ENCODE data around the gene TMIGD1.

The TMIGD1 gene

GRCh38 chr17:30336369-30337171 is 2.7 kb upstream of the TMIGD1 start:
- H3K9ac ChIP-seq (ENCODE audit: low read length in 5 of 5): no peak overlapping the region
- H3K27me3 ChIP-seq (ENCODE audit: control insufficient read depth in 5 of 5, insufficient read depth in 4 of 5, low read length in 5 of 5): no peaks in the 10 kb centered on the region
- peaks cover 0 to 19% (median 16%) of the 10 kb centered on the region in 5 donors for H3K4me1 ChIP-seq (ENCODE audit: control insufficient read depth in 5 of 5, insufficient read depth in 5 of 5, low read length in 5 of 5)
- no peak overlapping the region for H3K4me3 ChIP-seq (ENCODE audit: low read depth in 1 of 5, low read length in 5 of 5)
- no peak overlapping the region for H3K27ac ChIP-seq (ENCODE audit: low read depth, low read length)
- H3K36me3 ChIP-seq (ENCODE audit: control insufficient read depth in 5 of 5, insufficient read depth in 5 of 5, low read length in 5 of 5): no peaks in the 10 kb centered on the region
- no peaks in the 10 kb centered on the region for H3K9me3 ChIP-seq (ENCODE audit: control insufficient read depth in 5 of 5, low read length in 5 of 5)

GRCh38 chr17:30334421-30334820 is 564 bp upstream of the TMIGD1 start:
- peaks cover 0 to 2% (median 0%) of the 10 kb centered on the region in 5 donors for H3K27me3 ChIP-seq (ENCODE audit: control insufficient read depth in 5 of 5, insufficient read depth in 4 of 5, low read length in 5 of 5)
- H3K27ac ChIP-seq (ENCODE audit: low read depth, low read length): no peak overlapping the region
- no peak overlapping the region for H3K9ac ChIP-seq (ENCODE audit: low read length in 5 of 5)
- no peaks in the 10 kb centered on the region for H3K36me3 ChIP-seq (ENCODE audit: control insufficient read depth in 5 of 5, insufficient read depth in 5 of 5, low read length in 5 of 5)
- H3K4me3 ChIP-seq (ENCODE audit: low read depth in 1 of 5, low read length in 5 of 5): no peak overlapping the region
- H3K9me3 ChIP-seq (ENCODE audit: control insufficient read depth in 5 of 5, low read length in 5 of 5): no peaks in the 10 kb centered on the region
- H3K4me1 ChIP-seq (ENCODE audit: control insufficient read depth in 5 of 5, insufficient read depth in 5 of 5, low read length in 5 of 5): peaks cover 0 to 8% (median 0%) of the 10 kb centered on the region in 5 donors

- Histone ChIP-seq H3K27me3 (ENCODE audit: control insufficient read depth in 5 of 5, insufficient read depth in 4 of 5, low read length in 5 of 5) (peaks cover 0 to 2% (median 0%) of the 10 kb centered on the region in 5 donors), H3K27ac (ENCODE audit: low read depth, low read length) (no peak overlapping the region), H3K4me1 (ENCODE audit: control insufficient read depth in 5 of 5, insufficient read depth in 5 of 5, low read length in 5 of 5) (peaks cover 0 to 8% (median 0%) of the 10 kb centered on the region in 5 donors), H3K36me3 (ENCODE audit: control insufficient read depth in 5 of 5, insufficient read depth in 5 of 5, low read length in 5 of 5) (no peaks in the 10 kb centered on the region), H3K4me3 (ENCODE audit: low read depth in 1 of 5, low read length in 5 of 5) (no peak overlapping the region), H3K9ac (ENCODE audit: low read length in 5 of 5) (no peak overlapping the region), H3K9me3 (ENCODE audit: control insufficient read depth in 5 of 5, low read length in 5 of 5) (no peaks in the 10 kb centered on the region)
Measured at GRCh38 chr17:30332057-30332542, 1.8 kb downstream of the TMIGD1 start.

- Histone ChIP-seq H3K4me1 (ENCODE audit: control insufficient read depth in 5 of 5, insufficient read depth in 5 of 5, low read length in 5 of 5) (peaks cover 0 to 13% (median 0%) of the 10 kb centered on the region in 5 donors), H3K9ac (ENCODE audit: low read length in 5 of 5) (no peak overlapping the region), H3K36me3 (ENCODE audit: control insufficient read depth in 5 of 5, insufficient read depth in 5 of 5, low read length in 5 of 5) (no peaks in the 10 kb centered on the region), H3K9me3 (ENCODE audit: control insufficient read depth in 5 of 5, low read length in 5 of 5) (no peaks in the 10 kb centered on the region), H3K27ac (ENCODE audit: low read depth, low read length) (no peak overlapping the region), H3K4me3 (ENCODE audit: low read depth in 1 of 5, low read length in 5 of 5) (no peak overlapping the region), H3K27me3 (ENCODE audit: control insufficient read depth in 5 of 5, insufficient read depth in 4 of 5, low read length in 5 of 5) (peaks cover 0 to 2% (median 0%) of the 10 kb centered on the region in 5 donors)
Measured at GRCh38 chr17:30326809-30327208, 7.0 kb downstream of the TMIGD1 start.

GRCh38 chr17:30324723-30325122 is 9.1 kb downstream of the TMIGD1 start:
- no peak overlapping the region for H3K4me3 ChIP-seq (ENCODE audit: low read depth in 1 of 5, low read length in 5 of 5)

GRCh38 chr17:30323895-30324319 is 9.9 kb downstream of the TMIGD1 start:
- no peak overlapping the region for H3K4me3 ChIP-seq (ENCODE audit: low read depth in 1 of 5, low read length in 5 of 5)
- H3K4me1 ChIP-seq (ENCODE audit: control insufficient read depth in 5 of 5, insufficient read depth in 5 of 5, low read length in 5 of 5): peaks cover 0 to 13% (median 0%) of the 10 kb centered on the region in 5 donors
- H3K27ac ChIP-seq (ENCODE audit: low read depth, low read length): no peak overlapping the region

More at GRCh38 chr17:30324723-30325122, 9.1 kb downstream of the TMIGD1 start:
- no peaks in the 10 kb centered on the region for H3K9me3 ChIP-seq (ENCODE audit: control insufficient read depth in 5 of 5, low read length in 5 of 5)
- H3K36me3 ChIP-seq (ENCODE audit: control insufficient read depth in 5 of 5, insufficient read depth in 5 of 5, low read length in 5 of 5): no peaks in the 10 kb centered on the region
- H3K27ac ChIP-seq (ENCODE audit: low read depth, low read length): no peak overlapping the region
- H3K9ac ChIP-seq (ENCODE audit: low read length in 5 of 5): no peak overlapping the region
- H3K27me3 ChIP-seq (ENCODE audit: control insufficient read depth in 5 of 5, insufficient read depth in 4 of 5, low read length in 5 of 5): no peaks in the 10 kb centered on the region
- peaks cover 0 to 13% (median 0%) of the 10 kb centered on the region in 5 donors for H3K4me1 ChIP-seq (ENCODE audit: control insufficient read depth in 5 of 5, insufficient read depth in 5 of 5, low read length in 5 of 5)

GRCh38 chr17:30323262-30323894 is 10.5 kb downstream of the TMIGD1 start:
- Histone ChIP-seq H3K9me3 (ENCODE audit: control insufficient read depth in 5 of 5, low read length in 5 of 5) (no peaks in the 10 kb centered on the region), H3K27ac (ENCODE audit: low read depth, low read length) (no peak overlapping the region), H3K4me1 (ENCODE audit: control insufficient read depth in 5 of 5, insufficient read depth in 5 of 5, low read length in 5 of 5) (peaks cover 0 to 13% (median 0%) of the 10 kb centered on the region in 5 donors), H3K9ac (ENCODE audit: low read length in 5 of 5) (no peak overlapping the region), H3K4me3 (ENCODE audit: low read depth in 1 of 5, low read length in 5 of 5) (no peak overlapping the region), H3K27me3 (ENCODE audit: control insufficient read depth in 5 of 5, insufficient read depth in 4 of 5, low read length in 5 of 5) (no peaks in the 10 kb centered on the region), H3K36me3 (ENCODE audit: control insufficient read depth in 5 of 5, insufficient read depth in 5 of 5, low read length in 5 of 5) (no peaks in the 10 kb centered on the region)

More at GRCh38 chr17:30323895-30324319, 9.9 kb downstream of the TMIGD1 start:
- Histone ChIP-seq H3K27me3 (ENCODE audit: control insufficient read depth in 5 of 5, insufficient read depth in 4 of 5, low read length in 5 of 5) (no peaks in the 10 kb centered on the region), H3K9ac (ENCODE audit: low read length in 5 of 5) (no peak overlapping the region), H3K9me3 (ENCODE audit: control insufficient read depth in 5 of 5, low read length in 5 of 5) (no peaks in the 10 kb centered on the region), H3K36me3 (ENCODE audit: control insufficient read depth in 5 of 5, insufficient read depth in 5 of 5, low read length in 5 of 5) (no peaks in the 10 kb centered on the region)

- H3K36me3 ChIP-seq (ENCODE audit: control insufficient read depth in 5 of 5, insufficient read depth in 5 of 5, low read length in 5 of 5): no peaks in the 10 kb centered on the region
- peaks cover 0 to 12% (median 0%) of the 10 kb centered on the region in 5 donors for H3K4me1 ChIP-seq (ENCODE audit: control insufficient read depth in 5 of 5, insufficient read depth in 5 of 5, low read length in 5 of 5)
- H3K4me3 ChIP-seq (ENCODE audit: low read depth in 1 of 5, low read length in 5 of 5): no peak overlapping the region
- H3K9me3 ChIP-seq (ENCODE audit: control insufficient read depth in 5 of 5, low read length in 5 of 5): no peaks in the 10 kb centered on the region
- H3K9ac ChIP-seq (ENCODE audit: low read length in 5 of 5): no peak overlapping the region
- H3K27ac ChIP-seq (ENCODE audit: low read depth, low read length): no peak overlapping the region
- H3K27me3 ChIP-seq (ENCODE audit: control insufficient read depth in 5 of 5, insufficient read depth in 4 of 5, low read length in 5 of 5): no peaks in the 10 kb centered on the region
Measured at GRCh38 chr17:30321314-30321713, 12.5 kb downstream of the TMIGD1 start.

GRCh38 chr17:30318155-30318554 is 15.7 kb downstream of the TMIGD1 start:
- Histone ChIP-seq H3K27me3 (ENCODE audit: control insufficient read depth in 5 of 5, insufficient read depth in 4 of 5, low read length in 5 of 5) (no peaks in the 10 kb centered on the region), H3K27ac (ENCODE audit: low read depth, low read length) (no peak overlapping the region), H3K9me3 (ENCODE audit: control insufficient read depth in 5 of 5, low read length in 5 of 5) (no peaks in the 10 kb centered on the region), H3K36me3 (ENCODE audit: control insufficient read depth in 5 of 5, insufficient read depth in 5 of 5, low read length in 5 of 5) (no peaks in the 10 kb centered on the region), H3K9ac (ENCODE audit: low read length in 5 of 5) (no peak overlapping the region), H3K4me3 (ENCODE audit: low read depth in 1 of 5, low read length in 5 of 5) (no peak overlapping the region), H3K4me1 (ENCODE audit: control insufficient read depth in 5 of 5, insufficient read depth in 5 of 5, low read length in 5 of 5) (no peaks in the 10 kb centered on the region)

GRCh38 chr17:30316736-30317135 is 17.1 kb downstream of the TMIGD1 start:
- no peak overlapping the region for H3K4me3 ChIP-seq (ENCODE audit: low read depth in 1 of 5, low read length in 5 of 5)
- no peaks in the 10 kb centered on the region for H3K4me1 ChIP-seq (ENCODE audit: control insufficient read depth in 5 of 5, insufficient read depth in 5 of 5, low read length in 5 of 5)
- H3K27ac ChIP-seq (ENCODE audit: low read depth, low read length): no peak overlapping the region
- H3K9me3 ChIP-seq (ENCODE audit: control insufficient read depth in 5 of 5, low read length in 5 of 5): no peaks in the 10 kb centered on the region
- no peaks in the 10 kb centered on the region for H3K36me3 ChIP-seq (ENCODE audit: control insufficient read depth in 5 of 5, insufficient read depth in 5 of 5, low read length in 5 of 5)
- no peak overlapping the region for H3K9ac ChIP-seq (ENCODE audit: low read length in 5 of 5)
- no peaks in the 10 kb centered on the region for H3K27me3 ChIP-seq (ENCODE audit: control insufficient read depth in 5 of 5, insufficient read depth in 4 of 5, low read length in 5 of 5)
